HG03520 (cell line): Measurements from ENCODE around the gene IGLL5.

Experiments used
- ATAC-seq: cut with Tn5 transposase; IDR thresholded peaks from one replicate; pipeline ENCODE4 v1.9.1; 2021; ENCODE audit warnings: mild to moderate bottlenecking, moderate library complexity; ENCODE audit not compliant: unreplicated experiment

Gene IGLL5

GRCh38 chr22:22883090-22883727 lies 4.4 kb upstream of the IGLL5 start:
- no peak for ATAC-seq

GRCh38 chr22:22884010-22884887 lies 3.4 kb upstream of the IGLL5 start:
- no peak for ATAC-seq

- peak; percentile 59 for ATAC-seq
Measured at GRCh38 chr22:22884888-22885840, 2.5 kb upstream of the IGLL5 start.

GRCh38 chr22:22886546-22886945 lies 1.1 kb upstream of the IGLL5 start:
- ATAC-seq = no peak

- ATAC-seq = no peak
Measured at GRCh38 chr22:22888571-22889353, 1.1 kb downstream of the IGLL5 start.

GRCh38 chr22:22890085-22890484 lies 2.5 kb downstream of the IGLL5 start:
- no peak for ATAC-seq

GRCh38 chr22:22891139-22891621 lies 3.6 kb downstream of the IGLL5 start:
- no peak for ATAC-seq

GRCh38 chr22:22892096-22893052 lies 4.8 kb downstream of the IGLL5 start:
- ATAC-seq = no peak

- no peak for ATAC-seq
Measured at GRCh38 chr22:22893077-22893805, 5.6 kb downstream of the IGLL5 start.

GRCh38 chr22:22893891-22894739 lies 6.5 kb downstream of the IGLL5 start:
- ATAC-seq = no peak

GRCh38 chr22:22894740-22895731 lies 7.4 kb downstream of the IGLL5 start:
- no peak for ATAC-seq

GRCh38 chr22:22895776-22896445 lies 8.3 kb downstream of the IGLL5 start:
- no peak for ATAC-seq

GRCh38 chr22:22896601-22897000 lies 9.0 kb downstream of the IGLL5 start:
- no peak for ATAC-seq

- ATAC-seq = no peak
Measured at GRCh38 chr22:22897091-22897490, 9.5 kb downstream of the IGLL5 start.

GRCh38 chr22:22897947-22898346 lies 10.3 kb downstream of the IGLL5 start:
- ATAC-seq = no peak
